H1 (cell line): ENCODE measurements around the gene ITPK1. TPM values are rescaled to one million over a fixed set of nuclear protein-coding genes. Genes with fewer than 3 reads are reported as not detected.

Source experiments
- CTCF ChIA-PET: fragments of 300-600 bp; sonication (Branson Sonifier 250); formaldehyde crosslinking; loops from one replicate; lab custom pipeline; 2021; ENCODE audit not compliant: partially characterized antibody; lab: Charles Lee
- POLR2A ChIA-PET: fragments of 300-600 bp; sonication (Branson Sonifier 250); formaldehyde crosslinking; loops from one replicate; lab custom pipeline; 2021; ENCODE audit warnings: inconsistent platforms; ENCODE audit not compliant: partially characterized antibody; lab: Charles Lee
- DNase-seq, 2 experiments: peaks; one replicate each; pipeline versions ENCODE4 v3.0.0 to v3.0.0-alpha.2; 2010 to 2022; ENCODE audit warnings: low spot score in 2 of 2, low read depth in 1 of 2, mixed read lengths in 1 of 2
- FAIRE-seq: peaks from 2 replicates; lab custom pipeline; 2011; peaks lifted over from hg19 to GRCh38; lab: Jason Lieb, UNC
- H2AFZ ChIP-seq: 2 replicates; pipeline ENCODE4 v1.8.1; 2012; ENCODE audit warnings: low read length, inconsistent platforms
- H2AK5ac ChIP-seq: 2 replicates; pipeline ENCODE4 v1.6.1; 2013; ENCODE audit warnings: low read depth, low read length
- H2BK120ac ChIP-seq: replicated peaks from 2 replicates; pipeline ENCODE3; 2013; ENCODE audit warnings: low read depth, low read length, inconsistent platforms
- H2BK12ac ChIP-seq: 2 replicates; pipeline ENCODE4 v1.6.1; 2013; ENCODE audit warnings: low read depth, low read length
- H2BK15ac ChIP-seq: 2 replicates; pipeline ENCODE4 v1.6.1; 2013; ENCODE audit warnings: low read length
- H2BK20ac ChIP-seq: 2 replicates; pipeline ENCODE4 v1.6.1; 2013; ENCODE audit warnings: low read length
- H2BK5ac ChIP-seq: 2 replicates; pipeline ENCODE4 v1.6.1; 2013; ENCODE audit warnings: low read depth, low read length
- H3K14ac ChIP-seq: 2 replicates; pipeline ENCODE4 v1.6.1; 2013; ENCODE audit warnings: inconsistent platforms; ENCODE audit not compliant: insufficient read length
- H3K18ac ChIP-seq: 2 replicates; pipeline ENCODE4 v1.6.1; 2013; ENCODE audit warnings: low read length; ENCODE audit errors: extremely low read depth
- H3K23ac ChIP-seq: 2 replicates; pipeline ENCODE4 v1.6.1; 2013; ENCODE audit warnings: inconsistent platforms; ENCODE audit not compliant: insufficient read length
- H3K23me2 ChIP-seq: 2 replicates; pipeline ENCODE4 v1.6.1; 2013; ENCODE audit warnings: low read depth, low read length
- H3K27ac ChIP-seq: 2 replicates; pipeline ENCODE4 v1.6.1; 2011; ENCODE audit warnings: low read depth, low read length, inconsistent platforms
- H3K27me3 ChIP-seq, 4 experiments: replicated peaks in 1 of 4; 1 replicate in 1 of 4; 2 replicates in 3 of 4; pipeline versions ENCODE4 v1.6.1 to v1.8.1; 2011 to 2013; ENCODE audit warnings: low read length in 3 of 4, mild to moderate bottlenecking in 3 of 4, inconsistent platforms in 2 of 4, mixed read lengths in 2 of 4, moderate library complexity in 1 of 4; ENCODE audit not compliant: control insufficient read depth in 3 of 4, insufficient read depth in 3 of 4; ENCODE audit errors: extremely low read depth in 1 of 4
- H3K36me3 ChIP-seq, 4 experiments: 2 replicates each; pipeline versions ENCODE4 v1.6.1 to v1.8.1; 2011 to 2013; ENCODE audit warnings: mild to moderate bottlenecking in 4 of 4, low read length in 3 of 4, moderate library complexity in 2 of 4, control low read depth in 1 of 4, inconsistent platforms in 1 of 4; ENCODE audit not compliant: insufficient read depth in 4 of 4, control insufficient read depth in 2 of 4
- H3K4ac ChIP-seq: replicated peaks from 2 replicates; pipeline ENCODE3; 2013; ENCODE audit warnings: low read length, low read depth, mixed read lengths, inconsistent platforms; ENCODE audit not compliant: insufficient read length
- H3K4me1 ChIP-seq, 4 experiments: replicated peaks in 1 of 4; 1 replicate in 1 of 4; 2 replicates in 3 of 4; pipeline versions ENCODE4 v1.6.1 to v1.8.1; 2011 to 2013; ENCODE audit warnings: low read length in 3 of 4, inconsistent platforms in 2 of 4, mixed read lengths in 1 of 4; ENCODE audit not compliant: insufficient read depth in 4 of 4, control insufficient read depth in 3 of 4
- H3K4me2 ChIP-seq, 2 experiments: 2 replicates each; pipeline versions ENCODE4 v1.6.1 to v1.8.1; 2011 to 2013; ENCODE audit warnings: low read depth in 2 of 2, low read length in 2 of 2, control low read depth in 1 of 2, inconsistent platforms in 1 of 2, mild to moderate bottlenecking in 1 of 2; ENCODE audit not compliant: insufficient read depth in 1 of 2
- H3K4me3 ChIP-seq, 4 experiments: fragments of 200-600, 300-600 bp in 1 of 4; sonication (generic), shearing (Covaris generic), sonication (Bioruptor Twin) in 1 of 4; 2 replicates each; pipeline versions ENCODE4 v1.5.1 to v1.8.1; 2011 to 2016; ENCODE audit warnings: low read length in 4 of 4, low read depth in 3 of 4, control low read depth in 2 of 4, inconsistent platforms in 2 of 4, mild to moderate bottlenecking in 2 of 4, mixed read lengths in 1 of 4, moderate library complexity in 1 of 4; ENCODE audit not compliant: insufficient read depth in 2 of 4; ENCODE audit errors: extremely low read depth in 1 of 4
- H3K56ac ChIP-seq: replicated peaks from 2 replicates; pipeline ENCODE3; 2013; ENCODE audit warnings: low read depth, mild to moderate bottlenecking, mixed read lengths, low read length, inconsistent platforms; ENCODE audit not compliant: insufficient read length
- H3K79me1 ChIP-seq: 2 replicates; pipeline ENCODE4 v1.6.1; 2013; ENCODE audit warnings: low read depth, low read length, control low read depth
- H3K79me2 ChIP-seq, 2 experiments: 2 replicates each; pipeline versions ENCODE4 v1.6.1 to v1.8.1; 2012 to 2013; ENCODE audit warnings: low read length in 2 of 2, mild to moderate bottlenecking in 2 of 2, inconsistent platforms in 1 of 2; ENCODE audit not compliant: insufficient read depth in 2 of 2, control insufficient read depth in 1 of 2
- H3K9ac ChIP-seq, 4 experiments: replicated peaks in 1 of 4; 1 replicate in 1 of 4; 2 replicates in 3 of 4; pipeline versions ENCODE4 v1.6.1 to v1.8.1; 2011 to 2013; ENCODE audit warnings: low read depth in 3 of 4, low read length in 3 of 4, control low read depth in 2 of 4, mild to moderate bottlenecking in 2 of 4, moderate library complexity in 2 of 4, inconsistent platforms in 1 of 4; ENCODE audit errors: extremely low read depth in 1 of 4
- H3K9me3 ChIP-seq, 2 experiments: 2 replicates each; pipeline versions ENCODE4 v1.6.1 to v1.8.1; 2012 to 2013; ENCODE audit warnings: mild to moderate bottlenecking in 2 of 2, moderate library complexity in 2 of 2, control low read depth in 1 of 2, inconsistent platforms in 1 of 2, low read depth in 1 of 2, low read length in 1 of 2, mixed read lengths in 1 of 2; ENCODE audit not compliant: insufficient read depth in 2 of 2
- H4K20me1 ChIP-seq, 2 experiments: replicated peaks in 1 of 2; 2 replicates each; pipeline versions ENCODE3 to v1.8.1; 2011 to 2013; ENCODE audit warnings: inconsistent platforms in 2 of 2, low read length in 2 of 2, mild to moderate bottlenecking in 1 of 2; ENCODE audit not compliant: insufficient read depth in 2 of 2, control insufficient read depth in 1 of 2
- H4K5ac ChIP-seq: 2 replicates; pipeline ENCODE4 v1.6.1; 2013; ENCODE audit warnings: low read length, low read depth, mixed read lengths, inconsistent platforms; ENCODE audit not compliant: insufficient read length
- H4K8ac ChIP-seq: 2 replicates; pipeline ENCODE4 v1.8.0; 2013; ENCODE audit warnings: mild to moderate bottlenecking, moderate library complexity, low read length, inconsistent platforms; ENCODE audit not compliant: insufficient read depth; ENCODE audit errors: extremely low read depth
- H4K91ac ChIP-seq: replicated peaks from 2 replicates; pipeline ENCODE3; 2013; ENCODE audit warnings: low read length, mixed read lengths, inconsistent platforms; ENCODE audit not compliant: insufficient read length
- ASH2L ChIP-seq: fragments of 200-600, 300-600 bp; sonication (generic); IDR thresholded peaks from one replicate; pipeline ENCODE4 v1.7.1; 2017; ENCODE audit warnings: low read length
- ATF2 ChIP-seq: IDR thresholded peaks from 2 replicates; pipeline ENCODE4 v1.6.1; 2012; ENCODE audit warnings: low read length, inconsistent platforms
- KDM1A ChIP-seq: fragments of 200-600, 300-600 bp; sonication (generic); IDR thresholded peaks from 2 replicates; pipeline ENCODE4 v1.7.1; 2016; ENCODE audit warnings: mild to moderate bottlenecking, low read length, borderline replicate concordance
- KDM4A ChIP-seq: IDR thresholded peaks from one replicate; pipeline ENCODE4 v1.7.1; 2012; ENCODE audit warnings: low read depth, mild to moderate bottlenecking, moderate library complexity, low read length, inconsistent platforms; ENCODE audit not compliant: severe bottlenecking
- NRF1 ChIP-seq: IDR thresholded peaks from 2 replicates; pipeline ENCODE4 v1.6.1; 2011; ENCODE audit warnings: mild to moderate bottlenecking, low read depth, low read length, improper control_type of control experiment
- PHF8 ChIP-seq: fragments of 200-600 bp; sonication (generic); conservative IDR thresholded peaks from 2 replicates; pipeline ENCODE4 v1.7.1; 2012; ENCODE audit warnings: low read depth, mild to moderate bottlenecking, inconsistent platforms, low read length, moderate library complexity
- RAD21 ChIP-seq, 2 experiments: IDR thresholded peaks in 1 of 2; conservative IDR thresholded peaks in 1 of 2; 2 replicates each; pipeline ENCODE4 v1.6.1; 2011; ENCODE audit warnings: low read depth in 2 of 2, low read length in 2 of 2, improper control_type of control experiment in 1 of 2, inconsistent platforms in 1 of 2, mild to moderate bottlenecking in 1 of 2, moderate library complexity in 1 of 2
- SIN3A ChIP-seq, 2 experiments: IDR thresholded peaks in 1 of 2; conservative IDR thresholded peaks in 1 of 2; 2 replicates each; pipeline ENCODE4 v1.6.1; 2011 to 2012; ENCODE audit warnings: low read length in 2 of 2, improper control_type of control experiment in 1 of 2, low read depth in 1 of 2, mild to moderate bottlenecking in 1 of 2
- SIX5 ChIP-seq: IDR thresholded peaks from 2 replicates; pipeline ENCODE4 v1.6.1; 2011; ENCODE audit warnings: mild to moderate bottlenecking, low read depth, low read length
- SP1 ChIP-seq: IDR thresholded peaks from 2 replicates; pipeline ENCODE4 v1.6.1; 2011; ENCODE audit warnings: low read depth, low read length
- YY1 ChIP-seq: IDR thresholded peaks from 2 replicates; pipeline ENCODE4 v1.6.1; 2011; ENCODE audit warnings: low read depth, mild to moderate bottlenecking, low read length
- ZNF274 ChIP-seq: IDR thresholded peaks from 2 replicates; pipeline ENCODE4 v1.7.0; 2012; ENCODE audit warnings: low read length, borderline replicate concordance; ENCODE audit errors: extremely low read depth
- WGBS, 2 experiments: shearing (Covaris generic) in 1 of 2; methylation state at CpG; one replicate each; pipeline versions ENCODE4 v1.1.6 to v1.1.7; 2013 to 2015; ENCODE audit warnings: low lambda C conversion rate in 2 of 2, mixed read lengths in 2 of 2, inconsistent platforms in 1 of 2, low coverage in 1 of 2, missing lambda C conversion rate in 1 of 2; ENCODE audit not compliant: insufficient replicate concordance in 2 of 2, insufficient coverage in 1 of 2, insufficient read length in 1 of 2; ENCODE audit errors: extremely low coverage in 1 of 2, missing lambda C conversion rate in 1 of 2; 5-methylcytosine and 5-hydroxymethylcytosine counted together
- polyA plus RNA-seq, 7 experiments: library from polyadenylated mRNA; depleted of rRNA in 3 of 7; stranded (reverse) in 5 of 7; unstranded in 2 of 7; fragments of >200 nt in 5 of 7; fragments of 200-250 nt in 2 of 7; gene quantifications; 1 replicate in 5 of 7; 2 replicates in 1 of 7; 4 replicates in 1 of 7; pipeline versions ENCODE4 v1.2.1 to v1.2.3, GENCODE V29; 2011 to 2013; ENCODE audit warnings: missing spikeins in 2 of 7, mixed read lengths in 2 of 7
- total RNA-seq: library from RNA; stranded (reverse); fragmentation: NEBNext Ultra II Directional; extraction: Animal tissue kit (Norgen Biotek cat#: 25700); gene quantifications from 2 replicates; pipeline ENCODE4 v1.2.1, GENCODE V29; 2021

Gene ITPK1
- total and polyA plus RNA-seq, 2 of the 8 experiments (the other 6 are each of a cell fraction or from before 2014, with no cell fraction given) = 108 to 143 TPM

- no peak overlapping the region for H3K27ac ChIP-seq
- H2AK5ac ChIP-seq = no peak overlapping the region
- no peak overlapping the region for H4K91ac ChIP-seq
- no peak overlapping the region for H3K56ac ChIP-seq
- H3K27me3 ChIP-seq = no peaks in the 10 kb centered on the region
- H3K4me1 ChIP-seq = peaks cover 0 to 25% (median 14%) of the 10 kb centered on the region in 4 experiments; a peak in 6 of 7 replicates
- H3K18ac ChIP-seq = no peak overlapping the region
- H3K4ac ChIP-seq = no peak overlapping the region
- H2AFZ ChIP-seq = no peak overlapping the region
- H3K9me3 ChIP-seq = no peaks in the 10 kb centered on the region
- no peak overlapping the region for H3K4me2 ChIP-seq
- H4K5ac ChIP-seq = no peak overlapping the region
- no peak overlapping the region for H3K14ac ChIP-seq
- 84% methylated on average over 8 of the region's 8 CpGs; no CpG with 5 or more reads in 1 of the 2 experiments for WGBS, 2 experiments
- no peak overlapping the region for H2BK15ac ChIP-seq
- no peak overlapping the region; the same call in 1 of the 2 replicates for H4K8ac ChIP-seq
- peaks cover 2 to 8% of the 10 kb centered on the region in 2 experiments for H4K20me1 ChIP-seq
- ChIA-PET CTCF (interaction anchor here (0.9 to 8.8 kb wide), 8 partner anchors 10 to 127 kb away, joined by 3 to 71 read pairs (median 5); no protein-coding TSS in a partner anchor), POLR2A (no interaction called here)
- H2BK120ac ChIP-seq = no peak overlapping the region
- H3K79me2 ChIP-seq = peaks cover 0 to 76% of the 10 kb centered on the region in 2 experiments; a peak in 2 of 4 replicates
- H2BK5ac ChIP-seq = no peak overlapping the region
- peaks cover 26% of the 10 kb centered on the region for H3K79me1 ChIP-seq
- no peak overlapping the region for H3K4me3 ChIP-seq
- DNase-seq (no peak), FAIRE-seq (no peak)
- no peak overlapping the region for H2BK20ac ChIP-seq
- no peak overlapping the region for H3K9ac ChIP-seq
- no peak overlapping the region for H3K23ac ChIP-seq
- H3K36me3 ChIP-seq = peaks cover 0 to 4% (median 0%) of the 10 kb centered on the region in 4 experiments; a peak in 1 of 8 replicates
- no peak overlapping the region for H2BK12ac ChIP-seq
- H3K23me2 ChIP-seq = no peaks in the 10 kb centered on the region
- TF ChIP-seq ZNF274 (no peak), KDM1A (no peak), ATF2 (no peak), SP1 (no peak), NRF1 (no peak), RAD21 (IDR thresholded peaks at IDR 0.05 in 1 of 2, conservative IDR thresholded peaks at IDR 0.05 in 1 of 2; ENCODE audit: low read depth in 2 of 2, low read length in 2 of 2) (no peak), SIX5 (no peak), KDM4A (no peak), YY1 (no peak), ASH2L (no peak), PHF8 (no peak), SIN3A (conservative IDR thresholded peaks at IDR 0.05 in 1 of 2, IDR thresholded peaks at IDR 0.05 in 1 of 2; ENCODE audit: low read depth in 1 of 2, low read length in 2 of 2) (no peak)
These were observed 97.4 kb downstream of the ITPK1 start for GRCh38 chr14:93018366-93018765.
